Right lobe of liver (tissue), 6 donors: Measurements from ENCODE around the gene CAMKMT. TPM values are rescaled to one million over a fixed set of nuclear protein-coding genes. Genes with fewer than 3 reads are reported as not detected.

Experiments
- ATAC-seq, 4 donors: fragments of 200-7000 bp; cut with Tn5 transposase; one replicate each; pipeline ENCODE4 v1.9.1; 2020; ENCODE audit warnings: mild to moderate bottlenecking in 4 of 4, moderate library complexity in 4 of 4
- DNase-seq, 3 donors: peaks; one replicate each; pipeline ENCODE4 v3.0.0-alpha.2; 2020
- H3K27ac ChIP-seq, 3 donors: fragments of 200-600 bp; one replicate each; pipeline ENCODE4 v1.8.0; 2022
- H3K27me3 ChIP-seq, 2 donors: fragments of 200-600 bp; one replicate each; pipeline ENCODE4 v1.8.0; 2022
- H3K36me3 ChIP-seq, 4 donors: fragments of 200-600 bp; sonication (generic) in 1 of 4; one replicate each; pipeline versions ENCODE4 v1.5.1 to v1.8.0; 2017 to 2022; ENCODE audit warnings: control low read depth in 1 of 4
- H3K4me1 ChIP-seq, 4 donors: fragments of 200-600 bp; sonication (generic) in 1 of 4; one replicate each; pipeline versions ENCODE4 v1.5.1 to v1.8.0; 2017 to 2022; ENCODE audit warnings: control low read depth in 1 of 4
- H3K4me3 ChIP-seq, 3 donors: fragments of 200-600 bp; one replicate each; pipeline ENCODE4 v1.8.0; 2022
- H3K9me3 ChIP-seq, 4 donors: fragments of 200-600 bp; sonication (generic) in 1 of 4; one replicate each; pipeline versions ENCODE4 v1.5.1 to v1.8.0; 2017 to 2022; ENCODE audit warnings: control low read depth in 1 of 4
- CTCF ChIP-seq, 4 donors: fragments of 200-600 bp in 3 of 4; fragments of 450-650 bp in 1 of 4; IDR thresholded peaks; one replicate each; pipeline versions ENCODE4 v1.5.1 to v1.8.0; 2016 to 2022; ENCODE audit warnings: antibody characterized with exemption in 4 of 4, mild to moderate bottlenecking in 2 of 4
- POLR2A ChIP-seq: fragments of 450-650 bp; IDR thresholded peaks from one replicate; pipeline ENCODE4 v1.6.1; 2017; ENCODE audit warnings: antibody characterized with exemption, mild to moderate bottlenecking
- WGBS: methylation state at CpG from one replicate; pipeline ENCODE4 v1.1.6; 2018; ENCODE audit warnings: low coverage, low lambda C conversion rate; ENCODE audit not compliant: insufficient coverage; ENCODE audit errors: missing lambda C conversion rate; 5-methylcytosine and 5-hydroxymethylcytosine counted together
- intact Hi-C, 2 donors: fragments of 100-400 bp; cut with DNase I; formaldehyde crosslinking; loops; one replicate each; pipeline versions ENCODE4 v1.11.2 to v1.14.1; 2022
- total RNA-seq, 6 experiments: library from RNA; depleted of rRNA in 2 of 6; stranded (reverse); fragments of >200 nt in 2 of 6; fragmentation: NEBNext Ultra II Directional in 3 of 6; extraction: Animal tissue kit (Norgen Biotek cat#: 25700) in 3 of 6; gene quantifications; one replicate each; pipeline versions ENCODE4 v1.1.0 to v1.2.4, GENCODE V29; 2016 to 2023
- donor health status: DM: no; HTN: yes; CAD: no.
- donor health status: DM: no; HTN: no; CAD: no.
- donor health status: DM: no; HTN: no; CAD: no.
- donor health status: DM: no; HTN: yes; CAD: no.
- donor health status: DM: no; HTN: yes; CAD: no.

Gene CAMKMT
- total RNA-seq, 6 experiments from 2014 or later: 2.0 to 7.4 (median 5.2) TPM

GRCh38 chr2:44329343-44329742, 32.4 kb upstream of the CAMKMT start:
- Histone ChIP-seq H3K27me3 (no peaks in the 10 kb centered on the region), H3K36me3 (peaks cover 0 to 30% (median 0%) of the 10 kb centered on the region in 4 donors), H3K4me1 (peaks cover 0 to 2% (median 0%) of the 10 kb centered on the region in 4 donors), H3K27ac (no peak overlapping the region), H3K4me3 (no peak overlapping the region), H3K9me3 (no peaks in the 10 kb centered on the region)
- TF ChIP-seq POLR2A (no peak), CTCF (IDR thresholded peaks at IDR 0.05) (no peak)
- ATAC-seq: no peak
- no peak for DNase-seq
- 95% methylated on average over 2 of the region's 2 CpGs for WGBS
- intact Hi-C loops: no loop called here

- DNase-seq (no peak), ATAC-seq (no peak)
- Histone ChIP-seq H3K36me3 (peaks cover 0 to 29% (median 0%) of the 10 kb centered on the region in 4 donors), H3K4me1 (no peaks in the 10 kb centered on the region), H3K27ac (no peak overlapping the region), H3K27me3 (no peaks in the 10 kb centered on the region), H3K4me3 (no peak overlapping the region), H3K9me3 (no peaks in the 10 kb centered on the region)
- TF ChIP-seq POLR2A (no peak), CTCF (IDR thresholded peaks at IDR 0.05) (no peak)
- intact Hi-C loops: no loop called here
- WGBS: 100% methylated on average over 1 of the region's 1 CpG
Observed at GRCh38 chr2:44330801-44331200, 30.9 kb upstream of the CAMKMT start.

- H3K27me3 ChIP-seq: no peaks in the 10 kb centered on the region
- 94% methylated on average over 1 of the region's 1 CpG for WGBS
- H3K27ac ChIP-seq: no peak overlapping the region
- no peak overlapping the region for H3K4me3 ChIP-seq
- H3K4me1 ChIP-seq: no peaks in the 10 kb centered on the region
- H3K9me3 ChIP-seq: no peaks in the 10 kb centered on the region
- ATAC-seq (no peak), DNase-seq (no peak)
- peaks cover 0 to 19% (median 5%) of the 10 kb centered on the region in 4 donors for H3K36me3 ChIP-seq
- intact Hi-C loops: no loop called here
- TF ChIP-seq CTCF (IDR thresholded peaks at IDR 0.05) (no peak), POLR2A (no peak)
Observed at GRCh38 chr2:44333994-44334393, 27.8 kb upstream of the CAMKMT start.

- H3K27ac ChIP-seq: no peak overlapping the region
- H3K4me3 ChIP-seq: no peak overlapping the region
- 91% methylated on average over 2 of the region's 2 CpGs for WGBS
- no peak for DNase-seq
- no peaks in the 10 kb centered on the region for H3K27me3 ChIP-seq
- no peaks in the 10 kb centered on the region for H3K9me3 ChIP-seq
- H3K4me1 ChIP-seq: no peaks in the 10 kb centered on the region
- ATAC-seq: no peak
- H3K36me3 ChIP-seq: peaks cover 0 to 25% (median 7%) of the 10 kb centered on the region in 4 donors
- TF ChIP-seq CTCF (IDR thresholded peaks at IDR 0.05) (no peak), POLR2A (no peak)
- intact Hi-C loops: no loop called here
Observed at GRCh38 chr2:44335806-44336538, 25.8 kb upstream of the CAMKMT start.
